ENCODE data around the gene TRIM41. TPM values are rescaled to one million over a fixed set of nuclear protein-coding genes. Genes with fewer than 3 reads are reported as not detected.
A peak's percentile ranks its signal among the peaks of the same experiment; 100 is the strongest.

The TRIM41 gene
- total and polyA plus RNA-seq, 2 of the 13 experiments (the other 11 are each of a cell fraction or from before 2014, with no cell fraction given): 10.2 to 16.7 TPM

DNA sequence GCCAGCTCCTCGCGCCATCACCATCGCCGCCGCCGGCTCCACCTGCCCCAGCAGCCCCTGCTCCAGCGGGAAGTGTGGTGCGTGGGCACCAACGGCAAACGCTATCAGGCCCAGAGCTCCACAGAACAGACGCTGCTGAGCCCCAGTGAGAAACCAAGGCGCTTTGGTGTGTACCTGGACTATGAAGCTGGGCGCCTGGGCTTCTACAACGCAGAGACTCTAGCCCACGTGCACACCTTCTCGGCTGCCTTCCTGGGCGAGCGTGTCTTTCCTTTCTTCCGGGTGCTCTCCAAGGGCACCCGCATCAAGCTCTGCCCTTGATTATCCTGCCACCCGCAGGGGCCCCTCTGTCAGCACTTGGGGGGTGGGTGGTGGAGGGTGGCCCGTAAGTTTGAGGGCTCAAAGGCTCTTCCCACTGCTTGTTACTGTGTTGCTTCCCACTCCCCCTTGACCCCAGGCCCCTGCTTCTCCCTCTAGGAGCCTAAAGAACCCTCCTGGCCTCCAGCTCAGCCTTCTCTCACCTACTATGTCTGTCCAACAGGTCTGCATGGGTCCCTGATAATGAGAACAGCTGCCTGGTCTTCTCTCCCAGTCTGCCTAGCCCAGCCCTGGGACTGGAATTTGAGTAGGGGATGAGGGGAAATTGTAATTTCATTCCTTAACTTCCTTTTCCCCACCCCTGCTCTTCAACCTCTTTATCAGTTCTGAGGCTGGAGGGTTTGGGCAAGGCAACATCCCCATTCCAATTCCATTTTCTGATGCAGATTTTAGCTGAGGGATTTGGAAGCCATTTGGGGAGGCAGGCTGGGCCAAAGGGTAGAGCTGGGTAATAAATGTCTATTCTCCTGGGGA is 11.6 kb downstream of the TRIM41 start (continued):
- TF ChIP-seq, protein P1, sequence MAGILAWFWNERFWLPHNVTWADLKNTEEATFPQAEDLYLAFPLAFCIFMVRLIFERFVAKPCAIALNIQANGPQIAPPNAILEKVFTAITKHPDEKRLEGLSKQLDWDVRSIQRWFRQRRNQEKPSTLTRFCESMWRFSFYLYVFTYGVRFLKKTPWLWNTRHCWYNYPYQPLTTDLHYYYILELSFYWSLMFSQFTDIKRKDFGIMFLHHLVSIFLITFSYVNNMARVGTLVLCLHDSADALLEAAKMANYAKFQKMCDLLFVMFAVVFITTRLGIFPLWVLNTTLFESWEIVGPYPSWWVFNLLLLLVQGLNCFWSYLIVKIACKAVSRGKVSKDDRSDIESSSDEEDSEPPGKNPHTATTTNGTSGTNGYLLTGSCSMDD (CRISPR knock-in tag; IDR thresholded peaks at IDR 0.05): no peak
- TF ChIP-seq NONO (IDR thresholded peaks at IDR 0.05): no peak
- TF ChIP-seq NONO (CRISPR knock-in tag; conservative IDR thresholded peaks at IDR 0.05): peak; percentile 8; the same call in 1 of the 2 replicates
- no peak for TF ChIP-seq ZNF777 (CRISPR knock-in tag; IDR thresholded peaks at IDR 0.05)
- TF ChIP-seq, protein P2, sequence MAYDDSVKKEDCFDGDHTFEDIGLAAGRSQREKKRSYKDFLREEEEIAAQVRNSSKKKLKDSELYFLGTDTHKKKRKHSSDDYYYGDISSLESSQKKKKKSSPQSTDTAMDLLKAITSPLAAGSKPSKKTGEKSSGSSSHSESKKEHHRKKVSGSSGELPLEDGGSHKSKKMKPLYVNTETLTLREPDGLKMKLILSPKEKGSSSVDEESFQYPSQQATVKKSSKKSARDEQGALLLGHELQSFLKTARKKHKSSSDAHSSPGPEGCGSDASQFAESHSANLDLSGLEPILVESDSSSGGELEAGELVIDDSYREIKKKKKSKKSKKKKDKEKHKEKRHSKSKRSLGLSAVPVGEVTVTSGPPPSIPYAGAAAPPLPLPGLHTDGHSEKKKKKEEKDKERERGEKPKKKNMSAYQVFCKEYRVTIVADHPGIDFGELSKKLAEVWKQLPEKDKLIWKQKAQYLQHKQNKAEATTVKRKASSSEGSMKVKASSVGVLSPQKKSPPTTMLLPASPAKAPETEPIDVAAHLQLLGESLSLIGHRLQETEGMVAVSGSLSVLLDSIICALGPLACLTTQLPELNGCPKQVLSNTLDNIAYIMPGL (CRISPR knock-in tag; IDR thresholded peaks at IDR 0.05; ENCODE audit: borderline replicate concordance in 1 of 2, low read depth in 1 of 2): no peak
- peak; percentile 90; the same call in 1 of the 2 replicates for TF ChIP-seq PAF1 (CRISPR knock-in tag; IDR thresholded peaks at IDR 0.05)
- TF ChIP-seq RBM22 (optimal IDR thresholded peaks at IDR 0.05; ENCODE audit: low read length): peak; percentile 98
- TF ChIP-seq SP4 (CRISPR knock-in tag; IDR thresholded peaks at IDR 0.05): peak; percentile 47; the same call in 1 of the 2 replicates
- TF ChIP-seq ZNF749 (CRISPR knock-in tag; IDR thresholded peaks at IDR 0.05; ENCODE audit: borderline replicate concordance): 0 out of 2 replicates have a peak, but pooled peaks have one; percentile 24
- TF ChIP-seq POLR2G (IDR thresholded peaks at IDR 0.05; ENCODE audit: low read depth, low read length): peak; percentile 84
- 0 out of 2 replicates have a peak, but pooled peaks have one; percentile 17 for TF ChIP-seq MBD4 (IDR thresholded peaks at IDR 0.05; ENCODE audit: borderline replicate concordance, low read length)
- TF ChIP-seq HOXA3 (CRISPR knock-in tag; IDR thresholded peaks at IDR 0.05): 0 out of 2 replicates have a peak, but pooled peaks have one; percentile 19
